HG02981 (cell line): ENCODE results near the gene MAGI3.
A peak's percentile ranks its signal among the peaks of the same experiment; 100 is the strongest.

Experiments used
- ATAC-seq: cut with Tn5 transposase; IDR thresholded peaks from one replicate; pipeline ENCODE4 v1.9.1; 2021; ENCODE audit warnings: mild to moderate bottlenecking, moderate library complexity; ENCODE audit not compliant: unreplicated experiment

The MAGI3 gene

DNA sequence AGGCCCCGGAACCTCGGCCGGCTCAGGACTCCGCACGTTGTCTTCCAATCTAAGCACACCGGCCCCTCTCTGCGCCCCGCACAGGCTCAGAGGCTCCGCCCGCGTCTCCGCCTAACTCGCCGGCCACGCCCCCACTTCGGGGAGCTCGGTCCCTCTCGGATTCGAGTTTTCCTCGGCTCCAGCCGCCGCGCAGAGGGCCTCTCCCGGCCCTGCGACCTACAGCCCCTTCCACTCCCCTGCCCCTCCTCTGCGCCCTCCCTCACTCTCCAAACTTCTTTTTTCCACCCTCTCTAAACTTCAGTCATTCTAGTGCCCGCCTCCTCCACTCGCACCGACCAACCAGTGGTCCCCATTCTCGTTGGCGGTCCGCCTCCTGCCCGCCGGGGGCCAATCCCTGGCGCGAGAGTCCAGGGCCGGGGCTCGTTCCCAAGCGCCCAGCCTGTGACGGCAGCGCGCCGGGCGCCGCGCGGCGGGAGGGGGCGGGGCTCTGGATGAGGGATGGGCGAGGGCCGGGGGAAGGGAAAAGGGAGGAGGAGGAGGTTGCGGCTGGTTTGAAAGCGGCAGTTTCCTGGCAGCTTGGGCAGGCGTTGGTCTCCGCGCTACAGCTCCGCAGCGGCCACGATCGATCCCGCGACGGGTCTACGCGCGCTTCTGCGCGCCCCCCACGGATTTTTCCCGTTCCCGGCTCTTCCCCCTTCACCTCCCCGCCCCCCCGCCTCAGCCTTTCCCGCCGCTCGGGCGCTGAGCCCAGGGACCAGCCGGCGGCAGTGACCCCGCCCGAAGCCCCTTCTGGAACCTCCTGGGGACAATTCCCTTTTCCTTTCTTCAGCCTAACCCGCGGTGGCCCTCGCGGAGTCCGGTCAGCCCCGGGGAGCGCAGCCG is at the start of gene MAGI3:
TSS of gene MAGI3 (plus strand) at position 563 of the 882 bp plus-strand sequence. CDS start 519 bp downstream, outside the sequence.
- ATAC-seq, result peak; percentile 99

DNA sequence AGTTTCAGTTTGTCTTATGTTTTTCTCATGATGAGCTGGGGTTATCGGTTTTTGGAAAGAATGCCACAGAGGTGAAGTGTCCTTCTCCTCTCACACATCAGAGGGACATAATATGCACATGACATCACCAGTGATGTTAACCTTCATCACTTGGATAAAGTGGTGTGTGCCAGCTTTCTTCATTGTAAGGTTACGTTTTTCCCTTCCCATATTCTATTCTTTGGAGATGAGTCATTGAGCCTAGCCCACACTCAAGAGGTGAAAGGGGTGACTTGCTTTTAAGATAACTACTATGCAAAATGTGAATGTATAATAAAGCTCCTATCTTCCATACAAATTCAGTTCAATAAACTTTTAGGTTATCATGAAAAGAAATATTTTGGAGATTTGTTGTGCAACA is 36.7 kb upstream of the MAGI3 start:
- ATAC-seq, result no peak

DNA sequence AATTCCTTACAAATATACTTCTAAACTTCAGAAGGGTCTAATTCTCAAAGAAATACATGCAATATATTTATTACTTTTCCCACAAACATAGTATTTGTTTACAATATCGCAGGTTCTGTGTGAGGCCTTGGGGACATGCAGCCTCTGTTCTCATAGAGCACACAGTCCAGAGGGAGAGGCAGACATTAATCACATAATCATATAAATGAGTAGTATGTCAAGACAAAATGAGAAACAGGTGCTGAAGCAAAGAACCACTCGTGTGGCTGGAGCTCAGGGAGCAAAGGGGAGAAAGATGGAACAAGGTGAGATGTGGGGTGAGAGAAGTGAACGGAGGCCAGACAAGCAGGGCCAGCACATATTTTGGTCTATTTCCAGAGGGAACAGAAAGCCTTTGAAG is 26.4 kb upstream of the MAGI3 start:
- ATAC-seq, result no peak

GRCh38 chr1:113369040-113369439 is 21.3 kb upstream of the MAGI3 start:
- no peak for ATAC-seq

- no peak for ATAC-seq
Observed at GRCh38 chr1:113369699-113370098, 20.6 kb upstream of the MAGI3 start.

GRCh38 chr1:113370868-113371267 is 19.4 kb upstream of the MAGI3 start:
- ATAC-seq, result no peak

DNA sequence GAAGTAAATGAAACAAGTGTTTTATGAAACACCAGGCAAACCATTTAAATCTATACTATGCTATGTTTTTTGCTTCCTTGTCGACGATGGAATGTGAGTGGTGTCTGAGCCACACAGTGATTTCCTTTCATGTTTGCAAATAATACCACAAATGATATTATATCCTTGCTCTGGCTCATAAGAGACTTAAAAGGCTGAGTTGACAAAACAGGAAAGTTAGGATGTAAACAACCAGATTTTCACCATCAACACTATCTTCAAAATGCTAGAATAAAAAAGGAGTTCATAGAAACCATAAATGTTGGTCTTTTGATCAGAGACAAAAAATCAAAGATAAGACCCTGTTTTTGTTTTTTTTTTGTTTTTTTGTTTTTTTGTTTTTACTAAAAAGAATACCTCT is 17.8 kb upstream of the MAGI3 start:
- ATAC-seq, result no peak

DNA sequence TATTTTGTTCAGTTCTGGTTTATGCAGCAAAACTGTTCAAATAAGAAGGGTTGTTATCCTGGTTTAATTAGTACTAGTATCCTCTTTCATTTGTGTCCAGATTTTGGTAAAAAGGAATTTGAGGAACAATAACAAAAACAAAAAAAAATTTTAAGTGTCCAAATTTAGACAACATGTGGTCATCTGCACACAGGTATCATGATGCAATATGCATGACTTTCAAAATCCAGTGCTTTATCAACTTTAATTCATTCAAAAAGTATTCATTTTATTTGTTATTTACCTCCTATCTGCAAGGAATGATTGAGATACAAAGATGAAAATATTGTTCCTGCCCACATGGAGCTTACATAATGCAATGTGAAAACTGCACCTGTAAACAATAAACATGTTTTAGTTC is 16.7 kb upstream of the MAGI3 start:
- no peak for ATAC-seq

DNA sequence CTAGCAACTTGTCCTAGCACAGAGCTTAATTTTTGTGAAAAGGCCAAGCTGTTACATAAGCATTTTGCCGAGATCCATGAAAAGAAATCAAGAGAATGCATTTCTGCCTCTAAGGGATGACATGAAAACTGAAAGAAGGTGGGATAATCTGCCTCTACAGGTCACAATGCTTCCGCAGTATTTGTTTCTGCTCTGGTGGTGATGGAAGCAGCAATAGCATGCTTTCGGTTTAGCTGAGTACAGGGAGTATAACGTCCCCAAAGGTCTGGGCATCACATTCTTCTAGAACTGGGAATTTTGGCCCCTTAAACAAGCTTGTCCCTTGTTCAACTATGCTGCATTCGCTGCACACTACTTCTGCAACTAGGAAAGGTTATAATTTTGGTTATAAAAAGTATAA is 14.4 kb upstream of the MAGI3 start:
- ATAC-seq, result no peak

DNA sequence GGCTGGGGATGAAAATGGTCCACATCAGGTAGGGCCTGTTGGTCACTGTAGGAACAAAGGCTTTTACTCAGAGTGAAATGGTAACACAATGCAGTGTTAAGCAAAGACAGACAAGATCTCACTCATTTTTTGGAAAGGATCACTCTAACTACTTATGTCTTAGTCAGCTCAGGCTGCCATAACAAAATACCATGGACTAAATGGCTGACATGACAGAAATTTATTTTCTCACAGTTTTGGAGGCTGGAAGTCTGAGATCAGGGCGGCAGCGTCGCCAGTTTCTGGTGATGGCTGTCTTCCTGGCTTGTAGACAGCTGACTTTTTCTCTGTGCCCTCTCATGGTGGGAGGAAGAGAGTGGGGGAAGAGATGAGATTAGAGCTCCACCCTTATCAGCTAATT is 10.2 kb upstream of the MAGI3 start:
- ATAC-seq, result no peak

DNA sequence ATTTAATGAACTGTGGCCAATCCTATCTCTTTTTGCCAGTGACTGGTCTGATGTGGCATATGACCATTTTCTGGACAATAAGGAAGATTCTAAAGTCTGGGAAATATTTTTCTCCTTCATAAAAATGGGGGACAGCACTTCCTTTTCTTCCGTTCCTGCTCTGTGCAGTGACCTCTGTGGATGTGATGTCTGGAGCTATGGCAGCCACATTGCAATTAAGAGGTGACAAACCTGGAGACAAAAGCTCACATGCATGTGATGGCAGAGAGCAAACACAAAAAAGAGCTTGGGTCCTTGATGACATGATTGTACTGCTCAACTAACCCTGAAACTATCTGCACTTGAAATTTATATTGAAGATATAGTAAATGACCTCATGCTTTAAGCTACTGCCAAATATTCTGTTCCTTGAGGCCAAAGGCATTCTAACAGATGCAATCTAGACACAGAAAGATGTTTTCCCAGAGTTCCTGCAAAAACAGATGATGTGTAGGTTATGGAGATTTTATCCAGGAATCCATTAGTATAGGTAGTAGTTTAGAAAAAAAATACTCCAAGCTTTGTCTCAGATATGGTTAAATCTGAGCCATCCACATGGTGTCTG is 2.2 kb upstream of the MAGI3 start:
- no peak for ATAC-seq

DNA sequence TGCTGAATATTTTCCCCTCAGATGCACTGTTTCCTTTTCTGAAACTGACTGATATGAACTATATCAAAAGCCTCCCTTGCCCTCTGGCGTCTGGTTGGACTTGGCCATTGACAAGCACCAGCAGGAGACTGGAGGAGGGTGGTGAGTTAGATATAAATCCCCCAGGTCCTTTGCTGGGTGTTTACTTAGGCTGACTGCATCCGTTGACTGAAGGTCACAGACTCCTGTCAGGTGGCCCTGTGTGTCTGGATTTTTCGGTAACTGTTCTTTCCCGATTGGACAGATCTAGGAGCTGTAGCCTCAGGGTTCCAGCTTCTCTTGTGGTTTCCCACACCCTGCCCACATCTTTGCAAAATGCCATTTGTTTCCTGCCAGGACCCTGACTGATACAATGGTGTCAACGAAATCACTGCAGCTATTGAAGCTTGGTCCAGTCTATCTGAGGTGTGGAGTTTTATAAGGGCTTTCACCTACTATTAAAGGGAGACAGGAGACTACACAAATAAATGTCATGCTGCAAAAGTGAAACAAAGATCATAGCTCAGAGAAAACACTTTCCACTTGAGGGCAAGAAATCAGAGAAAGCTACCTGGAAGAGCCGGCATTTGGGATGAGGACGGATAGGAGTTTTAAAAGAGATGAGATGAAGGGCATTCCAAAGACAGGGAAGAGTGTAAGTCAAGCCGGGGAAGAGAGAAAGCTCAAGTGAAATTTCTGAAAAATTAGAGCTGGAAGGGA is 1.5 kb upstream of the MAGI3 start:
- no peak for ATAC-seq

GRCh38 chr1:113389359-113389952 is 859 bp upstream of the MAGI3 start:
- ATAC-seq, result no peak

GRCh38 chr1:113390871-113391648 is 745 bp downstream of the MAGI3 start:
- no peak for ATAC-seq

DNA sequence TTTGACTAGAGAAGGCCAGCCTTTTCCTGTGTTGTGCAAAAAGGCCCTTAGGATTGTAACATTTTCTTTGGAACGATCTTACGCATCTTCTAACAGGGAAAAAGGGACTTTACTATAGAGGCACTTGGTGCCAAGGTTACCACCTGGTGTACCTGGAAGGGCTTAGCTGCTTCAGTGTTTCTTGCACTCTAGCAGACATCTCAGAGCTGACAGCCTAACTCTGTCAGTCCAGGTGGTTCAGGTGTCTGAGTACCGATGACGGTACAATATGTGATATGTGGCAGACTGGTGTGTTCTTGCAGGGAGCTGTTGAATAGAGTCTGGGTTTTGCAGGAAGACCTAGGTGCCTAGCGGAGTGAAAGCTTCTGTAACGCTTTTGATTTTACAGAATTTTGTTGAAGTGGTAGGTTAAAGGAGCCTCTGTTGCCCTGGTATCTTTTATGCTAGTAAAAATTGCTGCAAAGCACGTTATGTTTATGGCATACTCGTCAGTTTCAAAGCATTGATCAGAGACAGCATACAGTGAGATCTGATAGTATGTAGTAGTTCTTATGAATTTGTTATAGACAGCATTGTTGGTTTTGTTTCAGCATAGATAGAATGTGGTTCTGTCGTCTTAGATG is 1.4 kb downstream of the MAGI3 start:
- ATAC-seq, result no peak

- no peak for ATAC-seq
Observed at GRCh38 chr1:113392541-113393128, 2.3 kb downstream of the MAGI3 start.

- ATAC-seq, result no peak
Observed at GRCh38 chr1:113394043-113394862, 3.9 kb downstream of the MAGI3 start.

DNA sequence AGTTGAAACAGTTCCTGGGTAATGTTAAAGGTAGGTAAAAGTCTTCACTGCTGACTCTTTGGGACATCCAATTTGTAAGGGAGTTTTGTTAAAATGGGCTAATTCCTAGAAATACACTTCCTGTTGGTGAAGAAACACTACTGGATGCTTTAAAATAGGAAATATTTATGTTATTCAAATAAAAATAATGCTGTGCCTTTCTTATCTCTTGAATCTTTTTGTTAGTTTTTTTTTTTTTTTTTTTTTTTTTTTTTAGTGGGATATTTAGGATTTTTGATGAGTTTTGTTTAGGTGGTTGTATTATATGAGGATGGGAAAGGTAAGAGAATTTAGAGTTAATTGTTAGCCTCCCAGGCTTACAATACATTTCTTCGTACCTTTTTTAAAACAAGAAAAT is 4.5 kb downstream of the MAGI3 start:
- no peak for ATAC-seq

GRCh38 chr1:113396102-113396501 is 5.8 kb downstream of the MAGI3 start:
- ATAC-seq, result no peak
